ENCODE data around the gene PKDCC. TPM values are rescaled to one million over a fixed set of nuclear protein-coding genes. Genes with fewer than 3 reads are reported as not detected.

Gene PKDCC
- total and polyA plus RNA-seq, 2 of the 8 experiments (the other 6 are each of a cell fraction or from before 2014, with no cell fraction given), result 49.9 to 80.1 TPM

DNA sequence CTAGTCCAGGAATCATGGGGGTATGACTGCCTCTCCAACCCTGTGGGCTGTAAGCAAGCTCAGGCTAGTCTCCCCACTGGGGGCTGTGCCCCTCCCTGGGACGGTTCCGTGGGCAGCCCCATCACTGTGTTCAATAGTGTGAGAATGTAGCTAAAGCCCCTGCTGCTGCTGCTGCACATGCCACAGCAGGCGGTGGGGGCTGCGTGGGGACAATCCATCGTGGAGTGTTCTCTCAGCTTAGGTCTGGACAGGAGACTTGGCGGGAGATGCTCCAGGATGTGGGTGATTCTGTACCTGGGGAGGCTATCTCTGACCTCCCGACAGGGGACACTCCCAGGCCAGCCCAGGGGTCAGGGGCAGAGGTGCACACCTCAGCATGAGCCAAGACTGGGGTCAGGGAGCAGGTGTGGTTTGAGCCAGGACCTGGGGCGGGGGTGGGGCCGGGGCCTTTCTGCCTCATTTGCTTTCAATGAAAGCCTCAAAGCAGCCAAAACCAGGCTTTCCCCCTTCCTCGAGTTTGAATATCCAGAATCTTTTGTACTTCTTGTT, 10.2 kb downstream of the PKDCC start:
- TF ChIP-seq MAFK (IDR thresholded peaks at IDR 0.05; ENCODE audit: low read depth, low read length) (no peak), JUND (IDR thresholded peaks at IDR 0.05; ENCODE audit: low read length) (no peak), GTF2F1 (IDR thresholded peaks at IDR 0.05; ENCODE audit: borderline replicate concordance, low read depth, low read length) (no peak)
- Histone ChIP-seq H4K20me1 (replicated peaks in 1 of 2; ENCODE audit: control insufficient read depth in 1 of 2, insufficient read depth in 2 of 2, low read length in 2 of 2) (peaks cover 0 to 2% of the 10 kb centered on the region in 2 experiments), H3K56ac (replicated peaks; ENCODE audit: insufficient read length, low read depth, low read length) (no peak overlapping the region), H3K4me1 (replicated peaks in 1 of 4; ENCODE audit: control insufficient read depth in 3 of 4, insufficient read depth in 4 of 4, low read length in 3 of 4) (peaks cover 0 to 20% (median 16%) of the 10 kb centered on the region in 4 experiments; a peak in 6 of 7 replicates), H4K91ac (replicated peaks; ENCODE audit: insufficient read length, low read length) (no peak overlapping the region), H3K18ac (ENCODE audit: extremely low read depth, low read length) (no peak overlapping the region), H3K36me3 (ENCODE audit: control insufficient read depth in 2 of 4, insufficient read depth in 4 of 4, low read length in 3 of 4) (peaks cover 6 to 67% (median 25%) of the 10 kb centered on the region in 4 experiments; a peak in 7 of 8 replicates), H2BK5ac (ENCODE audit: low read depth, low read length) (no peak overlapping the region), H3K4me3 (ENCODE audit: extremely low read depth in 1 of 4, insufficient read depth in 2 of 4, low read depth in 3 of 4, low read length in 4 of 4) (no peak overlapping the region), H2AK5ac (ENCODE audit: low read depth, low read length) (no peak overlapping the region), H4K5ac (ENCODE audit: insufficient read length, low read depth, low read length) (no peak overlapping the region), H2AFZ (ENCODE audit: low read length) (no peak overlapping the region), H3K27me3 (replicated peaks in 1 of 4; ENCODE audit: control insufficient read depth in 3 of 4, extremely low read depth in 1 of 4, insufficient read depth in 3 of 4, low read length in 3 of 4) (no peaks in the 10 kb centered on the region), H3K9ac (replicated peaks in 1 of 4; ENCODE audit: extremely low read depth in 1 of 4, low read depth in 3 of 4, low read length in 3 of 4) (no peak overlapping the region), H3K79me2 (ENCODE audit: control insufficient read depth in 1 of 2, insufficient read depth in 2 of 2, low read length in 2 of 2) (no peaks in the 10 kb centered on the region), H3K23ac (ENCODE audit: insufficient read length) (no peak overlapping the region), H2BK120ac (replicated peaks; ENCODE audit: low read depth, low read length) (no peak overlapping the region), H3K14ac (ENCODE audit: insufficient read length) (no peak overlapping the region), H3K4me2 (ENCODE audit: insufficient read depth in 1 of 2, low read depth in 2 of 2, low read length in 2 of 2) (no peak overlapping the region), H3K9me3 (ENCODE audit: insufficient read depth in 2 of 2, low read depth in 1 of 2, low read length in 1 of 2) (no peaks in the 10 kb centered on the region), H3K79me1 (ENCODE audit: low read depth, low read length) (no peaks in the 10 kb centered on the region; the same call in 1 of the 2 replicates), H3K4ac (replicated peaks; ENCODE audit: insufficient read length, low read depth, low read length) (no peak overlapping the region), H4K8ac (ENCODE audit: extremely low read depth, insufficient read depth, low read length) (no peak overlapping the region), H3K27ac (ENCODE audit: low read depth, low read length) (no peak overlapping the region), H2BK15ac (ENCODE audit: low read length) (no peak overlapping the region), H2BK20ac (ENCODE audit: low read length) (no peak overlapping the region), H3K23me2 (ENCODE audit: low read depth, low read length) (0 out of 2 replicates have a peak, but pooled peaks cover 2% of the 10 kb centered on the region), H2BK12ac (ENCODE audit: low read depth, low read length) (no peak overlapping the region)
- FAIRE-seq, result no peak
- DNase-seq (ENCODE audit: low read depth in 1 of 2, low spot score in 2 of 2), result no peak
- ChIA-PET POLR2A (ENCODE audit: partially characterized antibody) (interaction anchor here (1.5 to 2.0 kb wide), 3 partner anchors 10 to 188 kb away, joined by 4 read pairs; partner anchors contain the start of gene PKDCC), CTCF (ENCODE audit: partially characterized antibody) (interaction anchor here (0.7 to 12.5 kb wide), 9 partner anchors 11 to 217 kb away, joined by 3 to 157 read pairs (median 6); no protein-coding TSS in a partner anchor)
- WGBS, 2 experiments (ENCODE audit: extremely low coverage in 1 of 2, insufficient coverage in 1 of 2, insufficient read length in 1 of 2, insufficient replicate concordance in 2 of 2, low coverage in 1 of 2, low lambda C conversion rate in 2 of 2, missing lambda C conversion rate in 1 of 2), result 99% methylated on average over 9 of the region's 10 CpGs; no CpG with 5 or more reads in 1 of the 2 experiments
